ENCODE data around the gene CHCHD4. TPM values are rescaled to one million over a fixed set of nuclear protein-coding genes. Genes with fewer than 3 reads are reported as not detected.

The CHCHD4 gene
- total and polyA plus RNA-seq, 2 of the 13 experiments (the other 11 are each of a cell fraction or from before 2014, with no cell fraction given) = 15.8 to 24.1 TPM

GRCh38 chr3:14144423-14145075 lies 19.9 kb upstream of the CHCHD4 start (continued):
- no peak for TF ChIP-seq PATZ1 (CRISPR knock-in tag; IDR thresholded peaks at IDR 0.05)
- TF ChIP-seq MTA1 (CRISPR knock-in tag; IDR thresholded peaks at IDR 0.05; ENCODE audit: borderline replicate concordance) = no peak
- no peak for TF ChIP-seq IRF9 (CRISPR knock-in tag; IDR thresholded peaks at IDR 0.05; ENCODE audit: borderline replicate concordance)
- TF ChIP-seq FOXA3 (CRISPR knock-in tag; IDR thresholded peaks at IDR 0.05) = peak; percentile 17; the same call in 1 of the 2 replicates
- TF ChIP-seq USF2 (IDR thresholded peaks at IDR 0.05; ENCODE audit: low read depth, low read length) = no peak
- no peak for TF ChIP-seq USF2 (CRISPR knock-in tag; IDR thresholded peaks at IDR 0.05; ENCODE audit: borderline replicate concordance)
- TF ChIP-seq ATF1 (CRISPR knock-in tag; IDR thresholded peaks at IDR 0.05) = no peak; the same call in 1 of the 2 replicates
- TF ChIP-seq MEF2D (CRISPR knock-in tag; IDR thresholded peaks at IDR 0.05) = no peak
- no peak for TF ChIP-seq ZNF652 (CRISPR knock-in tag; IDR thresholded peaks at IDR 0.05; ENCODE audit: borderline replicate concordance, low read depth)
- no peak for TF ChIP-seq SYNCRIP (IDR thresholded peaks at IDR 0.05; ENCODE audit: insufficient read depth, low read depth, low read length)
- TF ChIP-seq ZMYM2 (CRISPR knock-in tag; IDR thresholded peaks at IDR 0.05) = no peak
- no peak for TF ChIP-seq DBP (CRISPR knock-in tag; IDR thresholded peaks at IDR 0.05; ENCODE audit: not compliant biosample characterization)
- no peak for TF ChIP-seq GLMP (CRISPR knock-in tag; IDR thresholded peaks at IDR 0.05; ENCODE audit: borderline replicate concordance)
- TF ChIP-seq ZNF234 (CRISPR knock-in tag; conservative IDR thresholded peaks at IDR 0.05) = no peak
- TF ChIP-seq SOX13 (IDR thresholded peaks at IDR 0.05) = no peak
- TF ChIP-seq SOX13 (CRISPR knock-in tag; conservative IDR thresholded peaks at IDR 0.05 in 1 of 2, IDR thresholded peaks at IDR 0.05 in 1 of 2) = no peak
- peak; percentile 77; the same call in 1 of the 2 replicates for TF ChIP-seq FOSL1 (CRISPR knock-in tag; IDR thresholded peaks at IDR 0.05; ENCODE audit: borderline replicate concordance)
- no peak for TF ChIP-seq HIVEP1 (CRISPR knock-in tag; IDR thresholded peaks at IDR 0.05)
- TF ChIP-seq ARNT2 (CRISPR knock-in tag; IDR thresholded peaks at IDR 0.05; ENCODE audit: low read depth) = no peak
- TF ChIP-seq ZNF773 (CRISPR knock-in tag; IDR thresholded peaks at IDR 0.05; ENCODE audit: borderline replicate concordance) = no peak
- peak; percentile 65; the same call in 1 of the 3 replicates for TF ChIP-seq MXI1 (IDR thresholded peaks at IDR 0.05; ENCODE audit: borderline replicate concordance, low read depth, low read length)
